Cardiac fibroblast (primary cell): Measurements from ENCODE around the gene POLR1H.
A peak's percentile ranks its signal among the peaks of the same experiment; 100 is the strongest.

Source experiments
- DNase-seq, 2 donors: peaks; one replicate each; pipeline versions ENCODE4 v3.0.0 to v3.0.0-alpha.2; 2010; ENCODE audit warnings: low read depth in 2 of 2
- H3K4me3 ChIP-seq, 2 donors: replicated peaks in 1 of 2; 1 replicate in 1 of 2; 2 replicates in 1 of 2; pipeline ENCODE4 v1.5.1; 2011; ENCODE audit warnings: low read depth in 2 of 2, low read length in 2 of 2, mild to moderate bottlenecking in 2 of 2, moderate library complexity in 1 of 2
- CTCF ChIP-seq: IDR thresholded peaks from one replicate; pipeline ENCODE4 v1.5.1; 2011; ENCODE audit warnings: low read depth, mild to moderate bottlenecking, low read length, inconsistent platforms

POLR1H gene

DNA sequence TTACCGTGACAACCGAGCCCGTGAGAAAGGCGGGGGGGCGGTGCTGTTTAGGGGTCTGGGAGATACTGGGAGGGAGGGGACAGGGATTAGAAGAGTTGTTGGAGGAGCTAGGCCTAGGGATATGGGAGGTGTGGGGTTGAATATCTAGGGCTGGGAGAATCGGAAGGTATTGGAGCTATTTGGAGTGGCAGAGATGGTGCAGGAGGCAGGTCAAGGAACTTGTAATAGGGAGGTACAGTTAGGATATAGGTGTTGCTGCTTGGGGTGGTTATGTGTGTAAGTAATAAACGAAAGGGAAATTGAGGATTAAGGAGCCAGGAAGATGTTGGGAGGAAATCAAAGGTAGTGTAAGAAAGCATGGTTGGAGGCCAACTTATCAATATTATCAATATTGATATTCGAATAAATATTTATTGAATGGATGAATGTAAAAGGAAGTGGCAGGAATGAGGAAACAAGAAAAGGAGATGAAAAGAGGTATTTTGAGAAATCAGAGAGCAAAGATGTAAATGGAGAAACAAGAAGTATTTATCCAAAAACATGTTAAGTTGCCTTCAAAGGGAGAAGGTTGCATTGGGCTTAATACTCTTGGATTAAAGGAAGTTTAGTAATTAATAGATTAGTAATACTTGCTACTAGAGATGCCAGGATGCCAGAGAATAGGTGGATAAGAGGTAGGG lies 6.5 kb downstream of the POLR1H start:
- no peak for TF ChIP-seq CTCF
- no peak for DNase-seq
- peak overlapping the region; percentile 62 to 69 for H3K4me3 ChIP-seq

DNA sequence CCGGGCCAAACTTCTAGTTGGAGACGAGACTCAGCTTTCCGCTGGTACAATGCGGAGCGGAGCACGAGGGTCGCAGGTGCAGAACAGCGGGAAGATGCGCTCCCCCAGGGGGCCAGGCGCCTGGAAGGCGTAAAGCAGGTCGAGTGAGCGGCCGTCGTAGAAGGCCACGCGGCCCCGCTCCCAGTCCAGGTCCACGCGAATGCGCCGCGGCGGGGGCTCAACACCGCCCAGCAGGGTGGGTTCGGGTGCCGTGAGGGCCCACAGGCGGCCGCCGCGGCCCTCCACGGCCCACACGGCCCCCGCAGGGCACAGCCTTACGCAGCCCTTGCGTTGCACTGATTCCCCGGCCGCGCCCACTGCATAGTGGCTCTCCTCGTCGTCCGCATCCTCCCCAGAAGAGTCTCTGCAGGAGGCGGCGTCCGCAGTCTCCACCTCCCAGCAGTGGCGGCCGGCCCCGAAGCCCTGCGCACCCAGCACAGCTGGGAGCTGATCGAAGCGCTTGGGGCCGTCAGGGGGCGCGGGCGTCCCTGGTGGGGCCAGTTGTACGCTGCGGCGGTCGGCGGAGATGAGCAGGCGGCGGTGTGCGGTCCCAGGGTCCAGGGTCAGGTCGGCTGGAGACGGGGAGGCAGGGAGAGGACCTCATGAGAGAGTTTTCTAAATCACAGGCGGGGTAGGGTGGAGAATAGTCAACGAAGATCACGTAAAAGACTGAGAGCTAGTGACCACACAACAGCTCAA lies 10.2 kb downstream of the POLR1H start:
- peak overlapping the region; percentile 6 to 33 for H3K4me3 ChIP-seq
- DNase-seq, result peak; percentile 48
- TF ChIP-seq CTCF, result no peak

DNA sequence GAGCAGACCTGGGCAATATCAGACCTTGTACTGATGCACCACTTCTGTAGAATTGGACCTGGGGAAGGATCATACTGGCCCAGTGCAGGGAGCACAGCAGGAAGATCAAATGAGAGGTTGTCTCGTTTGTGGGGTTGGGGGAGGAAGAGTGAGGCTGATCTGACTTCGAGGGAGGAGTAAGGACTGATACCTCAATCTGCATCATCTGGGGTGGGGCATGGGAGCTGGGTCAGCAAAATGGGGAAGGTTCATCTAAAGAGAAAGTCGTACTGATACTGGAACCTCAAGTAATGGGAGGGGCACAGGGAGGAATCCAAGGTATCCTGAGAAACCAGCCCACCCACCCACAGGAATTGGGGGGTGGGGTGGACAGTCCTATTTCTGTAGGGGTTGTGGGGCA lies 10.8 kb downstream of the POLR1H start:
- no peak overlapping the region for H3K4me3 ChIP-seq
- TF ChIP-seq CTCF, result no peak
- no peak for DNase-seq

DNA sequence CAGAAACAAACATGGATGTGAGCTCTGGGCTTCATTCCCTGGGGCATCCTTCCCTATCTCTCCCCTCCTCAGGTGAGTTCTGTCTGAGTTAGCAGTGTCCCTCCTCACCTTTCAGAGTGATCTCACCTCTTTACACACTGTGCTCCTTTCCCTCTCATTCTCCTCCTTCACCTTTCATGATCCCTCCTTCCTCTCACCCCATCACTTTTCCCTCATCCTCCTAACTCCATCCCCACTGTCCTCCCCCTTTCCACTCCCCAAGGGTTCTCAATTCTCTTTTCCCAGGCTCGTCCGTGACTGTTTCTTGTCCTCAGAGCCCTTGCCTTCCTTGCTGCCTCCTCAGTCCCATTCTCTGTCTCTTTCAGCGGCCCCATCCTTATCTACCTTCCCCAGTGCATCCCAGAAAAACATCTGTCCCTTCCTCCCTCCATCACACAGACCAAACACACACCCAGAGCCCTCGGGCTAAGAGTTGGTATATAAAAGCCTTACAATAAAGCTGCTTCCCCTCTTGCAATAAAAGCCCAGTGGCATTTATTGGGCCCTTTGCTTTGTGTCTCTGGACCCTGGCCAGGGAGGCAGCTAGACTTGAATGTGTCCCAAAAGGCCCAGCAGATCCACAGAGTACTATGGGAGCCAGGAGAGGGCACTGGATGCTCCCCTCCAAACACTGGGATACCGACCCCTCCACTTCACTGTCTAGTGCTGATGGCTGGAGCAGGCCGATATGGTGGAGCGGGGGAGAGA lies 12.6 kb downstream of the POLR1H start:
- TF ChIP-seq CTCF, result no peak
- no peak overlapping the region for H3K4me3 ChIP-seq
- DNase-seq, result no peak

- no peak for DNase-seq
- peak overlapping the region in 1 of 2 donors; percentile 8 for H3K4me3 ChIP-seq
- TF ChIP-seq CTCF, result no peak
These were observed 13.4 kb downstream of the POLR1H start for GRCh38 chr6:30074331-30075093.

DNA sequence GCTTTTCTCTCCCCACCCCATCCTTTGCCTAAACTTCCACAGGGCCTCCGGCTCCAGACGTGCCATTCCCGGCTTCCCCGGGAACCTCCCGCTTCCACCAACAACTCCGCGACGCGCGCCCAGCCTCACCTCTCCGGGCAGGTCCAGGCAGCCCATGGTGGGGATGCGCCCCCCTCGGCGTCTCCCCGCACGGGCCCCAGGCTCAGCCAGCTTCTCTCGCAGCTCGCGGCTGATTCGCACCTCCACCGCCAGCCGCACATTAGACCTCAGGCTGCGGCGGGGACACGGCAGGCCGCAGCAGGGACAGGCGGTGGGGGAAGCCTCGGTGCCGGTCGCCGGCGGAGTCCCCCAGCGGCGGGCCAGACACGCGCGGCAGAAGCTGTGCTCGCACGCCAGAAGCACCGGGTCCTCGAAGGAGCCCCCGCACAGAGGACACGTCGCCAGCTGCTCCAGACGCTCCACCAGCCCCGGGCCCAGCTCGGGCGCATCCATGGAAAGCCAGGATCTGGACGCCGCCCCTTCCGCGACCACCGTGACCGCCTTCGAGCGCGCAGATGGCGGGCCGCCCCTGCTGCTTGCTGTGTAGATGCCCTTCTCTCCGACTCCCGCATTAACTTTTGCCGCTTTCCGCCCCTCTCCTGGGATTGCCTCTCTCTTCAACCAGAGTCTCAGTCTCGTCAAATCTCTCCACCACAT lies 14.2 kb downstream of the POLR1H start, which contains the start of gene RNF39:
Gene RNF39 (minus strand): TSS at position 676 of the 696 bp plus-strand sequence. CDS start 184 bp downstream, at position 492.
- TF ChIP-seq CTCF, result no peak
- DNase-seq, result no peak
- peak within 1 kb of the TSS in 1 of 2 donors; percentile 8 for H3K4me3 ChIP-seq
